Ramos (cell line): ENCODE measurements around the gene EIPR1.
"Not testable (repeated sequence)": the region's sequence is repeated elsewhere in the genome, so short reads cannot be mapped to it uniquely, and the experiment has no call there.

ENCODE experiments used
- in situ Hi-C: fragments of 300-500 bp; cut with MboI; formaldehyde crosslinking; loops from one replicate; pipeline ENCODE4 v1.14.3; 2022; ENCODE audit warnings: low sequenced_read_pairs; ENCODE audit not compliant: unreplicated experiment

EIPR1 gene

GRCh38 chr2:3365219-3365618, 12.4 kb downstream of the EIPR1 start:
- in situ Hi-C loops: no loop called here

- in situ Hi-C loops: no loop called here
These were observed 15.9 kb downstream of the EIPR1 start for GRCh38 chr2:3361518-3362389.

GRCh38 chr2:3357926-3358325, 19.7 kb downstream of the EIPR1 start:
- in situ Hi-C loops: no loop called here

DNA sequence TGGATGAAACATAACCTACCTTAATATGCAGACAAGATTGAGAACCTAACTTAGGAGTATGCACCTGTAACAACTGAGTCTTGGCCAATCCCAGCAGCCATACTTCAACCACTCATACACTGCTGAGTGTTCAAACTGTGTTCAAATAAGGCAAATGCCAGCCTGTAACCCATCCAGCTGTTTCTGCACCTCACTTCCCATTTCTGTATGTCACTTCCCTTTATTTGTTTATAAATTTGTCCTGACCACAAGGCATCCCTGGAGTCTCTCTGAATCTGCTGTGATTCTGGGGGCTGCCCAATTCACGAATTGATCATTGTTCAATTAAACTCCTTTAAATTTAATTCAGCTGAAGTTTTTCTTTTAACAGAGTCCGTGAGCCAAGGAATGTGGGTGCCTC, 20.2 kb downstream of the EIPR1 start:
- in situ Hi-C loops: not testable (repeated sequence)

DNA sequence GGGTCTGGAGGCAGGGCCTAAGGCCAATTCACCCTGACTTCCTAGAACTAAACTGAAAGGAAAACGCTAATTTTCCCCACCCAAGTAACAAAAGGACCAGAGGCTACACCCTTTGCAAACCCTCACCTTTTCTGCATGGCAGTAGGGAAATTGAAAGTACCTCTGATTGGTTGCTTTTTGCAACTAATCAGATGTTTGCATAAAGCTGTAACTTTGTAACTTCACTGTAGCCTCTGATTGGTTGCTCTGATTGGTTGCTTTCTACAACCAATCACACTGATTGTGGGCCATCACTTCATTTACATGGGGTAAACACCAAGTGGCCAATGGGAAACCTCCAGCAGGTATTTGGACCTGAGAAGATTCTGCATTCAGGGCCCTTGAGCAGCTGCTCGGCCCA, 20.8 kb downstream of the EIPR1 start:
- in situ Hi-C loops: no loop called here

GRCh38 chr2:3355951-3356569, 21.6 kb downstream of the EIPR1 start:
- in situ Hi-C loops: no loop called here

DNA sequence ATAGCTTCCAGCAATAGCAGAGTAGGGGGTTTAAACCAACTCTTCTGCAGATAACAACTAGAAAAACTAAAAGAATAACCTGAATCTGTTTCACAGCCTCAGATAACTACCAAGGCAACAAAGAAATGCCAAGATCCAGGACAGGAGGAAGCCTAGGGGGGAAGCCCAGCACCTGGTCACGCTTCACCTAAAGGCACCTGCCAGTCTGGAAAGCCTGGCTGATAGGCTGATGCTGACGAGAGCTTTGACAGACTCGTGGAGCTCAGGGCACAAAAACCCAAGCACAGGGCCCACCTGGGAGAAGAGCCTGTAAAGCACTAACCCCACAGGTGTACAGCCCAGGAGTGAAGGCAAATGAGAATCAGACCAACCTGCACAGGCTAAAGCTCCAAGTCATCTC, 22.6 kb downstream of the EIPR1 start:
- in situ Hi-C loops: no loop called here

DNA sequence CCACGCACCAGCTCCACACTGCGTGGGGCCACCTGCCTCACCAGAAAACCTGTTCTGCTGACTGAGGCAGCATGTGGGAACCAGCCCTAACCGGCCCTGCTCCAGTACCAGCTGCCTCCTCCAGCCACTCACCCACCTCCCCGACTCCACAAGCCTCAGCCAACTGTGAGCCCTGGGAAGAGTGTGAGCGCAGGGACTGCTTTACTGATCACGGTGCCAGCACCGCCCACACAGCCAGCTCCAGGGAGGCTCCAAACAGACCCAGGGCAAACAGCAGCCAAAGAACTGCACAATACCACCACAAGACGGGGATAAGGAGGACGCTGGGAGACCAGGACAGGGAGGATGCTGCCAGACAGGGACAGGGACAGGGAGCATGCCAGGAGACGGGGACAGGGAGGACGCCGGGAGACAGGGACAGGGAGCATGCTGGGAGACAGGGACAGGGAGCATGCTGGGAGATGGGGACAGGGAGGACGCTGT, 28.4 kb downstream of the EIPR1 start:
- in situ Hi-C loops: no loop called here

- in situ Hi-C loops: no loop called here
These were observed 28.9 kb downstream of the EIPR1 start for GRCh38 chr2:3348767-3349166.

DNA sequence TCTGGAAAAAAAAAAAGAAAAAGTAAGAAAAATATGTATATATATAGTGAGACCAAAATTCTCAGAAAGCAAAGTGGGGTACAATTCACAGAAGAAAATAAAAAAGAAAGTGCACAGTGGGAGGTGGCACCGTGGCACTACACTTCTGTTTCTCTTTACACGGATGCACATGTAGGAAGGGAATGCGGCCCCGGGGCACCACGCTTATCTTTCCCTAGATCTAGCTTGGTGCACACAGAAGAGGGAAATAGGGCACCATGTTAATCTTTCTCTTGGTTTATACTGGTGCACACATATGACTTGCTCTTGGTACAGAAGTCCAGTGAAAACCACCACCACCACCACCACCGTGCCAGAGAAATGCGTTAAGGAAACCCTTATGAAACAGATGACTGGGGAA, 32.0 kb downstream of the EIPR1 start:
- in situ Hi-C loops: no loop called here

DNA sequence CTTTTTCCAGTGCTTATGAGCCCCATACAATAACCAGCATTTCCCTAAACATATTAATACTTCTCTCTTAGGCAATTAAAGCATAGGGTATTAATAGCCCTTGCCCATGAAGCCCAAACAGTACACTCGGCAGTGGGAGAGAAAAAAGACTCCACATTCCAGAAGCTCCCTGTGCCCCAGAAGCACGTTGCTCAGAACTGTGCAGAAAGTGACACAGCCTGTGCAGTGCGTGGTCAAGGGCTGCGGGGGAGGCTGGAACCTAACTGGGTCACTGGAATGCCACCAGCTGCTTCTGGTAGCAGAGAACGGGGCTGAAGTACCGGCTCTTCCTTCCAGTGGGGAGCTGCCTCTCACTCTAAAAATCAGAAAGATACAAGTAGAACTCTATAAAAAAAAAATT, 32.7 kb downstream of the EIPR1 start:
- in situ Hi-C loops: no loop called here

DNA sequence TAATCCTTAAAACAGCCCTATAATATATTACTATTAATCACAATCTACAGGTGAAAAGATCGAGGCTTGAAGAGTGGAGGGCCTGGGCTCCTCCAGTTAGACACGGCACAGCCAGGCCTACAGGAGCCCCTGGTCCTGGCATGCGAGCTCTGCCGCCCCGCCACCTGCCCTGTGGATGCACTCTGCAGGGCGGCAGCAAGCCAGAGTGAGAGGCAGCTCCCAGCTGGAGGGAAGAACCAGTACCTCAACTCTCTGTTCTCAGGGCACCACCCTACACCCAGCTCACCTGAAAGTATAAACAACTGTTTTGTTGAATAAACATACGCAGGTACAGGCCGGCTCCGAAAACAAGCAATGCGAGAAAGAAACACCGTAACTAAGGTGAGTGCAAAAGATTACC, 34.6 kb downstream of the EIPR1 start:
- in situ Hi-C loops: no loop called here

GRCh38 chr2:3342324-3342723, 35.3 kb downstream of the EIPR1 start:
- in situ Hi-C loops: no loop called here

DNA sequence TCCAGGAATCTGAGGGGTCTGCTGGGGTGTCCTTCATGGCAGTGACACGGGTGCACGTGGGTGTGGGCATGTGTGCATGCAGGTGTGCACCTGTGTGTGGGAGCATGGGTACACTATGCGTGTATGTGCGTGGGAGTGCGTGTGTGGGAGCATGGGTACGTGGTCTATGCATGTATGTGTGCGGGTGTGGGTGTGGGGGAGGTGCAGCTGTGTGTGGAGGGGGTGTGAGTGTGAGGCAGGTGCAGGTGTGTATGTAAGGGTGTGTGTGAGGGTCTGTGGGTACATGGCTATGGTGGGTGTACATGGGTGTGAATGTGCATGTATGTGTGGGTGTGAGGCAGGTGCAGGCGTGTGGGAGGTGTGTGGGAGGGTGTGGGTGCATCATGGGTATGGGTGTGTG, 36.3 kb downstream of the EIPR1 start:
- in situ Hi-C loops: no loop called here

- in situ Hi-C loops: no loop called here
These were observed 37.5 kb downstream of the EIPR1 start for GRCh38 chr2:3340144-3340543.

GRCh38 chr2:3338340-3338739, 39.3 kb downstream of the EIPR1 start:
- in situ Hi-C loops: no loop called here

DNA sequence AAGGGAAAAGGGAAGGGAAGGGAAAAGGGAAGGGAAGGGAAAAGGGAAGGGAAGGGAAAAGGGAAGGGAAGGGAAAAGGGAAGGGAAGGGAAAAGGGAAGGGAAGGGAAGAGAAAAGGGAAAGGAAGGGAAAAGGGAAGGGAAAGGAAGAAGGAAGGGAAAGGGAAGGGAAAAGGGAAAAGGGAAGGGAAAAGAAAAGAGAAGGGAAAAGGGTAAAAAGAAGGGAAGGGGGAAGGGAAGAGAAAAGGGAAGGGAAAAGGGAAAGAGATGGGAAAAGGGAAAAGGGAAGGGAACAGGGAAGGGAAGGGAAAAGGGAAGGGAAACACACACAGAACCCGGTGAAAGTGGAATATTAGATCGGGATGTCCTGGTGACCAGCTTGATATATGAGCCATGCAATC, 40.8 kb downstream of the EIPR1 start:
- in situ Hi-C loops: no loop called here

- in situ Hi-C loops: no loop called here
These were observed 42.9 kb downstream of the EIPR1 start for GRCh38 chr2:3334392-3335345.

DNA sequence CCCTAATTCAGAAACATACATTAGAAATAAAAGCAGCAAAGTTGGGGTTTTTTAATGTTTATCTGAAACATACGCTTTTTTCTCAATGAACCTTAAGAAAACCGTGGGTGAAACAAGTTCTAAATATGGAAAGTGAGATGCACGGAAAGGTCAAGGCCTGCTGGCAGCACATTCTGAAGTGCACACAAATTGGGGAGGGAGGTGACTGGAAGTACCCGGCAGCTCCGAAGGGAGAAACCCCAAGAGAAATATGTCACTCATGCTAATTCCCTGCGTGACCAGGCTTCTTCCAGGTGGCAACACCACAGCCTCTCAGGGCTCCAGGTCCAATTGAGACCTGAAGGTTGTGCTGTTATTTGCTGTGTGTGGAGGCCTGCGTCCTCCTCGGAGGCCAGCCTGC, 45.5 kb downstream of the EIPR1 start:
- in situ Hi-C loops: no loop called here

DNA sequence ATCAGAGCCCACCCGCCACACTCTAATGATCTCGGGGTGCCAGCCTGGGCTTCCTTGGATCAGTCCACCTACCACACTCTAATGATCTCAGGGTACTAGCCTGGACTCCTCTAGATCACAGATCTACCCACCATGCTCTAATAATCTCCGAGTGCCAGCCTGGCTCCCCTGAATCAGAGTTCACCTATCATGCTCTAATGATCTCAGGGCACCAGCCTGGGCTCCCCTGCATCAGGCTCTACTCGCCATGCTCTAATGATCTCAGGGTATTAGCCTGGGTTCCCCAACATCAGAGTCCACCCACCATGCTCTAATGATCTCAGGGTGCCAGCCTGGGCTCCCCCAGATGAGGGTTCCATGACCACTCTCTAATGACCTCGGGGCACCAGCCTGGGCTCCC, 48.1 kb downstream of the EIPR1 start:
- in situ Hi-C loops: no loop called here

- in situ Hi-C loops: no loop called here
These were observed 50.7 kb downstream of the EIPR1 start for GRCh38 chr2:3326871-3327270.
